ENCODE data around the gene BIN2.

DNA sequence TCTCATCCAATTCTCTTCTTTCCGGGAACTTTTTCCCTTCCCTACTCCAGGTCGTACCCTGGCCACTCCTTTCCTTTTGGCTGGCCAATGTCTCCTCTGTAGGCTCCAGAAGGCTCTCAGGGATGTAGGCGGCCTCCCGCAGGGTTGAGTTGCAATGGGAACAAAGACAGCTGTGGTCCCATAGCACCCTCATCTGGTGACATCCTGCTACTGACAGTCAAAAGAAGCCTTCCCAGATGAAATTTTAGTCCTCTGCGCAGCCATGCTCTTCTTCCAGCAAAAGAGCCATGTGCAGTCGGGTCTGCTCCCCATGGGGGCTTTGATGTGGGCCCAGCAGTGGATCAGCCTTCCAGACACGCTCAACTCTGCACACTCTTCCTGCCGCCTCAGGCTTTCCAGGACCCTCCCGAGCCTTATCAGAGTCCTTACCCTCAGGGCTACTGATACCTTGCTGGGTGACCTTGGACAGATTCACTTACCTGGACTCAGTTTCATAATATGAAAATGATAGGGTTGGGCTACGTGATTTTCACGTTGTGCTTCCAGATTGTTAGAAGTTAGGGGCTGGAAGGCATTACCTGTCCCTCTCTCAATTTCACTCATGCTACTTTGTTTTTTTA is 28.0 kb upstream of the BIN2 start:
- no peak for TF ChIP-seq POLR2A (IDR thresholded peaks at IDR 0.05; ENCODE audit: low read depth, low read length)
- no peak for TF ChIP-seq POLR2AphosphoS5 (IDR thresholded peaks at IDR 0.05; ENCODE audit: low read depth, low read length)
- no peak for TF ChIP-seq TAF1 (IDR thresholded peaks at IDR 0.05; ENCODE audit: low read depth, low read length)
- no peak for TF ChIP-seq PAX5 (IDR thresholded peaks at IDR 0.05; ENCODE audit: insufficient read depth, low read length, severe bottlenecking)

Measured in GM12891 (cell line).